PC-3 (cell line): ENCODE data around the gene MAP2K4.

Source experiments
- EZH2 ChIP-seq: fragments of 300-600 bp; sonication (generic); IDR thresholded peaks from one replicate; pipeline ENCODE4 v1.6.1; 2017; ENCODE audit warnings: antibody characterized with exemption, mild to moderate bottlenecking, low read length; ENCODE audit not compliant: unreplicated experiment
- EZH2phosphoT487 ChIP-seq: fragments of 300-600 bp; sonication (generic); IDR thresholded peaks from 2 replicates; pipeline ENCODE4 v1.6.1; 2018; ENCODE audit warnings: mild to moderate bottlenecking, antibody characterized with exemption, low read length, borderline replicate concordance
- TF ChIP-seq, protein P1 (sequence below): fragments of 300-600 bp; sonication (generic); conservative IDR thresholded peaks from 2 replicates; pipeline ENCODE4 v1.5.1; 2017; ENCODE audit warnings: antibody characterized with exemption, low read depth, mild to moderate bottlenecking, low read length

DNA sequence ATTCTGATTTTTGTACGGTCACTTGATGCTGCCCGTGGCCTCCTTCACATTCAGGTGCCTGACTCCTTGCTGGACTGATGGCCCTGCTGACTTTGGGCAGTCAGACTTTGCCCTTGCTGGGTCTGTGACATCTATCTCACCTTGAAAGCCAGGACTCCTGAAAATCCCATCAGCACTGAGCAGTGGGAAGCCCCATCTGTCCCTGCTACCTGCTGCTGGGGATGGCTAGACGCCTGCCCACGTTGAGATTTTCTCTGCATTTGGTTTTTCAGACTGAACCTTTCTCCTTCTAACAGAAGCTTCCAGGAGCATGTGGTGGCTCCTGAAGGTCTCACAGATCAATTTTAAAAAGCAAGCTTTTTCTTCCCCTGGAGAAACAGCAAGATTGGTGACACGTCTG, 13.2 kb upstream of the MAP2K4 start:
- no peak for TF ChIP-seq EZH2
- TF ChIP-seq, protein P1, sequence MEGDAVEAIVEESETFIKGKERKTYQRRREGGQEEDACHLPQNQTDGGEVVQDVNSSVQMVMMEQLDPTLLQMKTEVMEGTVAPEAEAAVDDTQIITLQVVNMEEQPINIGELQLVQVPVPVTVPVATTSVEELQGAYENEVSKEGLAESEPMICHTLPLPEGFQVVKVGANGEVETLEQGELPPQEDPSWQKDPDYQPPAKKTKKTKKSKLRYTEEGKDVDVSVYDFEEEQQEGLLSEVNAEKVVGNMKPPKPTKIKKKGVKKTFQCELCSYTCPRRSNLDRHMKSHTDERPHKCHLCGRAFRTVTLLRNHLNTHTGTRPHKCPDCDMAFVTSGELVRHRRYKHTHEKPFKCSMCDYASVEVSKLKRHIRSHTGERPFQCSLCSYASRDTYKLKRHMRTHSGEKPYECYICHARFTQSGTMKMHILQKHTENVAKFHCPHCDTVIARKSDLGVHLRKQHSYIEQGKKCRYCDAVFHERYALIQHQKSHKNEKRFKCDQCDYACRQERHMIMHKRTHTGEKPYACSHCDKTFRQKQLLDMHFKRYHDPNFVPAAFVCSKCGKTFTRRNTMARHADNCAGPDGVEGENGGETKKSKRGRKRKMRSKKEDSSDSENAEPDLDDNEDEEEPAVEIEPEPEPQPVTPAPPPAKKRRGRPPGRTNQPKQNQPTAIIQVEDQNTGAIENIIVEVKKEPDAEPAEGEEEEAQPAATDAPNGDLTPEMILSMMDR = no peak
- no peak for TF ChIP-seq EZH2phosphoT487
